Cerebellar cortex (tissue), 1 donor: Measurements from ENCODE around the gene RPS26.
"Not testable (repeated sequence)": the region's sequence is repeated elsewhere in the genome, so short reads cannot be mapped to it uniquely, and the experiment has no call there.

Source experiments
- DNase-seq: peaks from one replicate; pipeline ENCODE4 v3.0.0-alpha.2; 2015; ENCODE audit warnings: low spot score

Gene RPS26

DNA sequence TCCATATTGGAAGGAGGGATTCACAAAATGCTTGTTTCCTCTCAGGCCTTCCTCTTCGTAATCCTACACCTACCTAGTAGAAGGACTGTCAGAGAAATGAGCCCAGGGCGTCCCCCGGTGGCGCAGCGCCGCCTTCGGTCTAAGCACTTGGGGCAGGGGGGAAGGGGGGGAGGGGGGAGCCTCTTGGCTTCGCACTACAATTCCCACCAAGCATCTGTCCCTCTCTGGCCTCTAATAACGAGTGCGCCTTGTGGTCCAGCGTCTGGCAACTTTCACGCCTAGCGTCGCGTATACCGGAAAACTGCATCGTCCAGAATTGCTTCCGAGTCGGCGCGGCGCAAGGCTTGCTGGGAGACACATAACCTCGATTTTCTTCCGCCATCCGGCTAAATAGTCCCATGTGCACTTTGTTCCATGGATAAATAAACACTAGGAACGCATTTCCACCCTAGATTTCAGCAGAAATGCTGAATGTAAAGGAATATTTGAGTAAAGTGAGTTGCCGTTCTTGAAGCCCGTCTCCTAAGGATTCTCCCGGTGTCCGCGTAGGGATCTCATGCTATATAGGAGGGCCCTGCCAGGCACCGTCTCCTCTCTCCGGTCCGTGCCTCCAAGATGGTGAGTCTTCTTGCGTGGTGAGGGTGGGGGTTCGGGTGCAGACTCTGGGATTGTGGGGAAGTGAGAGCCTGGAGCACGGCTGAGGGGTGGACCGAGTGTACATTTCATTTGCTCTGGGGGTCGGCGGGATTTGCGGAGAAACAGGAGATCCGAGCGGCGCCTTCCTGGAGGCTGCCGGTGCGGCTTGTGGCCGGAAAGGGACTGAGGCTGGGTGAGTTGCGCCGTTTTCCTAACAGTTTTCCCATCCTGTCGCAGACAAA lies at the start of gene RPS26:
Gene RPS26 (plus strand): TSS at position 367 of the 878 bp plus-strand sequence. CDS start 249 bp downstream, at position 616.
- peak; percentile 99 for DNase-seq

DNA sequence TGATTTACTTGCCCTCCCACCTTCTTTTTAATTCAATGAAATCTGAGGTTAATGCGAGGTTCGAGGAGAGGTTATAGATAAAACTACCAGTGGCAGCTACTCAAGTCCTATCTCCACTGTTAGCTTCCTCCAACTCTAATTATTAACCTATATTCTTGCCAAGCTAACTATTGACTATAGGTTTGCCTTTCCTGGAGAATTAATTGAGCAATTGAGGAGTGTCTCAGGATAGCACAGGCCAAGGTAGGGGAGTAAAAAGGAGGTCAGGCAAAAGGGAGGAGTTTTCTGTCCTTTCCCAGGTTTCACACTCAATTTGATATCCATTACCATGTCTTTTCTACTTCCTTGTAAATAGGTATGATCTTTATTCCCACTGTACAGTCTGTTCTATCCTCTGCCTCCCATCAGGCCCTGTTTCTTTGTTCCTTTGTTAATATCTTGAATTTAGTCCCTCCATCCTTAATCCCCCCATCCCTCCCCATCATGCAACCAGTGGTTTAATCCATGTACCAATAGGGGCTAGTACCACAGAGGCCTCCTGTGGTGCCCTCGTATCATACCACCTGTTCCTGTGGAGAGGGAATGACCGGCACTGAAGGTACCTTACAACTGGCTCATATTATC lies 48.4 kb upstream of the RPS26 start:
- DNase-seq, result no peak

DNA sequence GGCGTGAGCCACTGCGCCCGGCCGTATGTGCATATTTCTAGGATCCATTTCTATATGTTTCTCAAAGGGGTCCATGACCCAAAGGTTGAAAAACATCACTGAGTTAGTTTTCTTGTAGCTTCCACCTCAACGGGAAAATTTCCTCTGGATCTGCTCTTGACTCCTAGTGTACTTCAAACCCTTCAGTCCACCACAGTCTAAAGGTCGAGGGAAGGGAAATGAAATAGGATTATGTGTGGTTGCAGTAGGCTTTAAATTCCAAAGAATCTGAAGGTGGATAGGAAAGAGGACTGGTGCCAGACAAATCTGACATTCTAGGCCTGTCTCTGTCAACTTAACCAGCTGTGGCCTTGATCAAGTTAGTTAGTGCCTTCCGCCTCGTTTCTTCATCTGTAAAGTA lies 46.4 kb upstream of the RPS26 start:
- DNase-seq, result no peak

DNA sequence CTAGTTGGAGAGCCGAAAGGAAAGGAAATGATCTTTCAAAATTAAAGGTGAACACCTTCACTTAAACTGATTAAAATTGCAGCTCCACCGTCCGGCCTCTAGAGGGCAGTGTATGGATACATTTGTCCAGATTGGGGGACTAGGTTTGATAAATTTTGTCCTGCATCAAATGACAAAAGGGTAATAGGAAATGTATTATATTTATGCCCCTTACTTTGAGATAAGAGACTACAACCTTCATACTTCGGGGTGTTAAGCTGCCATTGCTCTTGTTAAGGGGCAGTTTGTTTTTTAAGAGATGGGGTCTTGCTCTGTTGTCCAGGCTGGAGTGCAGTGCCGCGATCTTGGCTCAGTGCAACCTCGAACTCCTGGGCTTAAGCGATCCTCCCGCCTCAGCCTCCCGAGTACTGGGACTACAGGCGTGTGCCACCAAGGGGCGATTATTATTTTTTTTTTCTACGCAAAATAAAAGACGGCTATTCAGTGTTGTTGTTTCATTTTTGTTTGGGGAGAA lies 45.5 kb upstream of the RPS26 start:
- DNase-seq, result peak; percentile 84

DNA sequence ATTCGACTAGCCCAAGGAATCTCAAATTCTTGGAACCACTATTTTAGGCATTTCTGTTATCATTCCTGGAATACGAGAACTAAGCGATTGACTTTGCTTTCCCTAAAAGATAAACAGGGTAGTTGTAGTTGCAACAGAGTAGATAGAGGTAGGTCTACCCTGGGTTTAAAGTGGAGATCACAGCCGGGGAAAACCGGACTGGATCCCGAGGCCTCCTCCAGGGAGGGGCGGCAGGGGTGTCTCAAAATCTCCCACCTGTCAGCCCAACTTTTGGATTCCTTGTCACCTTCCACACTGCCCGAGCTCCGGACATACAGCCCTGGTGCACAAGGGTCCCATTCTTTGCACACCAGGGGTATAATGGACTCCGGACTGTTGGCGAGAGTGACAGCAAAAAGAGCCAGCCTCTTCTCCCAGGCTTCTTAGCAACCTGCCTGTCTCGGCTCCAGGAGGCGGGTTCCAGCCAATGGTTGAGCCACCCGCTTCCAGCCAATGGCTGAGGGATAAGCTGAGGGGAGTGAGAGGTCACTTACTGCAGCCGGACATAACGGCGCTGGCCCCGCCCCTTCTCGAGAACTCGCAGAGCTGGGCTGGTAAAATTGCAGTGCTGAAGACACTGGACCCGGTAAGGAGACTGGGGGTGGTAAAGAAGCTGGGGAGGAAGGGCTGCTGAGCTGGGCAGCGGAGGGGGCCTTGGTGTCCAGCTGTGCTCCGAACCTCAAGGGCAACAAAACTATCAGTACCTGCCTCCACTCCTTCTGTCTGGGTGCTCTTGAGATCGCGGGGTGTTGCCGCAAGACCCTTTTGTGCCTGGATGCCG lies 44.8 kb upstream of the RPS26 start, which contains the start of gene SUOX:
Gene SUOX (plus strand): TSS at position 562 of the 820 bp plus-strand sequence. CDS start 4,946 bp downstream, outside the sequence.
- peak; percentile 99 for DNase-seq

DNA sequence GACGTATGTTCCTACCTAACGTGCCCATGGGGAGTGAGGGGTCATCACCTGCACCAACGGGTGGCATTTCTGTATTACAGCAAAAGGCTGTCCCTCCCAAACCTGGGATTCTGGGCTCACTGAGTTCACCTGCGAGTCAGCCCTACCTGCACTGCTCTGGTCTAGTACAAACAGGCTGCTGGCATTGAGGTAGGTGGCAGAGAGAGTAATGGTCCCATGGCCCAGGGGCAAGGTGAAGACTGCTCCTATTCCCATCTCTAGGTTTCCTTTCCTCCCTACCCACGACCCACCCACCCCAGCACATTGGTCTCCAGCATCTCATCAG lies 44.2 kb upstream of the RPS26 start:
- DNase-seq, result no peak

DNA sequence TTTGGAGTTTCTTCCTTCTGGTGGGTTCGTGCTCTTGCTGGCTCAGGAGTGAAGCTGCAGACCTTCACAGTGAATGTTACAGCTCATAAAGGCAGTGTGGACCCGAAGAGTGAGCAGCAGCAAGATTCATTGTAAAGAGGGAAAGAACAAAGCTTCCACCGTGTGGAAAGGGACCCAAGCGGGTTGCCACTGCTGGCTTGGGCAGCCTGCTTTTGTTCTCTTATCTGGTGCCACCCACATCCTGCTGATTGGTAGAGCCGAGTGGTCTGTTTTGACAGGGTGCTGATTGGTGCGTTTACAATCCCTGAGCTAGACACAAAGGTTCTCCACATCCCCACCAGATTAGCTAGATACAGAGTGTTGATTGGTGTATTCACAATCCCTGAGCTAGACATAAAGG lies 42.2 kb upstream of the RPS26 start:
- DNase-seq, result not testable (repeated sequence)

DNA sequence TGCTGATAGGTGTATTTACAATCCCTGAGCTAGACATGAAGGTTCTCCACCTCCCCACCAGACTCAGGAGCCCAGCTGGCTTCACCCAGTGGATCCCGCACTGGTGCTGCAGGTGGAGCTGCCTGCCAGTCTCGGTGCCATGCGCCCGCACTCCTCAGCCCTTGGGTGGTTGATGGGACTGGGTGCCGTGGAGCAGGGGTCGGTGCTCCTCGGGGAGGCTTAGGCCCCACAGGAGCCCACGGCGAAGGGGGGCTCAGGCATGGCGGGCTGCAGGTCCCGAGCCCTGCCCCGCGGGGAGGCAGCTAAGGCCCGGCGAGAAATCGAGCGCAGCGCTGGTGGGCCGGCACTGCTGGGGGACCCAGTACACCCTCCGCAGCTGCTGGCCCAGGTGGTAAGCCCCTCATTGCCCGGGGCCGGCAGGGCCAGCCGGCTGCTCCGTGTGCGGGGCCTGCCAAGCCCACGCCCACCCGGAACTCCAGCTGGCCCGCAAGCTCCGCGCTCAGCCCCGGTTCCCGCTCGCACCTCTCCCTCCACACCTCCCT lies 41.6 kb upstream of the RPS26 start:
- DNase-seq, result not testable (repeated sequence)

DNA sequence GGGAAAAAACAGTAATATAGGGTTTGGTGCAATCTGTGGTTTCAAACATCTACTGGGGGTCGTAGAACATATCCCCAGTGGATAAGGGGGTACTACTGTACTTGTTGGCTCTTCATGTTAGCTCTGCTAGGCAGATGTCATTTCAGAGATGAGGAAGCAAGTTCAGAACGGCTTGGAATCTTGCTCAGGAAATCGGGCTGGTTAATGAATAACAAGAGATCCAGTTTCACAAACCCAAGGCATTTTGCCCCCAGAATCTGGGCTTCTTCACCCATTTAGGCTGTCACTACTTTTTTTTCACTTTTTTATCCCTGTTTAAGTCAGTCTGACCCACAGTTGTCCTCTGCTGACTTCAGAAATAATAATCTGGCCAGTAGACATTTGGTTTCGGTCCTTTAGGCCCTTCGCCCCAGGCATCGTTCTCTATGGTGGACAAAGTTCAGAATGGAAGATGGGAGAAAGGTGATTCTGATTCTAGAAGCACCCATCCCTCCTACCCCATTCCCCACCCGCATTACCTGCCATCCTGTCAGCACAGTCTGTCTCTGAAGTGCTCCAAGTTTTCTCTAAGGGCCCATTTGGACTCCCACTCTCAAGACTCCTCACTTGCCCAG lies 40.1 kb upstream of the RPS26 start:
- no peak for DNase-seq

DNA sequence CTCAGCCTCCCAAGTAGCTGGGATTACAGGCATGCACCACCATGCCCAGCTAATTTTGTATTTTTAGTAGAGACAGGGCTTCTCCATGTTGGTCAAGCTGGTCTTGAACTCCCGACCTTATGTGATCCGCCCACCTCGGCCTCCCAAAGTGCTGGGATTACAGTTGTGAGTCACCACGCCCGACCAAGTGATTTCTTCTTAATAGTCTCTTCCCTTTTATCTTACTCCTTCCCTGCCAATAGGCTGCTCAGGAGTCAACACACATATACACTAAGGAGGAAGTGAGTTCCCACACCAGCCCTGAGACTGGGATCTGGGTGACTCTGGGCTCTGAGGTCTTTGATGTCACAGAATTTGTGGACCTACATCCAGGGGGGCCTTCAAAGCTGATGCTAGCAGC lies 38.3 kb upstream of the RPS26 start:
- not testable (repeated sequence) for DNase-seq

DNA sequence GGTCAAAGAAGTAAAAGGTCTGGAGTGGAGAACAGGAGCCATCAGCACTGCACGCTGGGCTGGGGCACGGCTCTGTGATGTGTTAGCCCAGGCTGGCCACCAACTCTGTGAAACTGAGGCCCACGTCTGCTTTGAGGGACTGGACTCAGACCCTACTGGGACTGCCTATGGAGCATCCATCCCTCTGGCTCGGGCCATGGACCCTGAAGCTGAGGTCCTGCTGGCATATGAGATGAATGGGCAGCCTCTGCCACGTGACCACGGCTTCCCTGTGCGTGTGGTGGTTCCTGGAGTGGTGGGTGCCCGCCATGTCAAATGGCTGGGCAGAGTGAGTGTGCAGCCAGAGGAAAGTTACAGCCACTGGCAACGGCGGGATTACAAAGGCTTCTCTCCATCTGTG lies 37.5 kb upstream of the RPS26 start:
- no peak for DNase-seq

DNA sequence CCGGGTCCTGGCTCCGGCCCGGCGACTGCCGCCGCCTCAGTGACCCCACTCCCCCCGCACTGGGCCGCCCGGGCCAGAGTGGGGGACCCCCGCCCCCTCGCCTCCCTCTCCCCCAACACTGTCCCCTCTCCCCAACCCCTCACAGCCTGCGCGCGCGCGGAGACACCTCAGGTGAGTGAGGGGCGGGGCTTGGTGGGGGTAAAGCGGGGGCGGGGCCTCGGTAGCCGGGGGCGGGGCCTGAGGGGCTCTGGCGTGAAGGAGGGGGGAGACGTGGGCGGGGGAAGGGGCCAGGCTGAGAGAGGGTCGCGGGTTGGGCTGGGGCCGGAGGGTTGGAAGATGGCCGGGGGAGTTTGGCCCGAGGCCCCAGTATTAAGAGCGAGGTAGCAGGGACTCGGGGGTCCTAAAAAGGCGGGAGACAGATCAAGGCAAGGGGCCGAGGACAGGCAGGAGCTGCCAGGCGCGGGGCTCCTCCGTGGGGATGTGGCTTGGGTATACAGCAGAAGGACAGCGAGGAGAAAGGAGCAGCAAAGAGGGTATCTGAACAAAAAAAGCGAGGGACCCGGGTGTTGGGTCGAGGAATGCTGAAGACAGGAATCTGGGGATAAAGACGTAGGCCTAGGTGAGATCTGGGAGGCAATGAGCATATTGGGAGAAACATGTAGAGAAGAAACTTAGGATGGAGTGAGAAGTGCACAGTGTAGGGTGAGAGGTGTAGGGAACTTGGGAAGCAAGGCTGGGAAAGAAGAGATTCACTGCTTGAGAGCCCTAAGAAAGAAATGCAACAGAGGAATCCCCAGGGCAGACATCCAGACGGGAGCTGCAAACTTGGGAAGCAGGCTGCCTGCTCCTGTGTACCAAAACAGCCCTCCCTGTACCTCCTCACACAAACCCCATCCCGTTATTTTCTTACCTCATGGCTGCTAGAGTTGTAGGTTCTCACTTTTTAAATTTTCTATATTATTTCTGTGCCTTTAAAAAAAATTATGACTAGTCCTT lies 33.9 kb upstream of the RPS26 start:
- peak; percentile 63 for DNase-seq

DNA sequence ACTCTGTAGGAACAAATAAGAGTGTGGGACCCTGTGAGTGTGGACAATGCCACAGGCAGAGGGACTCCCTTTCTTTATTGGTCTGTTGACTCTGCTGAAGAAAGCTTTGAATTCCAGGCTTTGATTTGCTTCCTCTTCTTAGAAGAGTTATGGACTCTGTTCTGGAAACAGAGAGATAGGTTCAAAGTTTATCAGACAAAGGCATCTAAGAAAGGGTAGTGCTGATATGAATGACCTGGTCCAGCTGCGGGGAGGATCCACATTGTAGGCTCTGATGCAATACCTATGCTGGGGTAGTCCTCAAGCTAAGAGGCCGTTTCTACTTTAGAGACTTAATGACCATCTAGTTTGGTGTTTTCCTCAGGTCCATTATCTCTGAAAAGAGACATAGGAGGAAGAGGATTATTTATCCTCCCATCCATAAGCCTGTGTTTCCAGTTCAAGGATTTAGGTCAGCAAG lies 31.6 kb upstream of the RPS26 start:
- DNase-seq, result no peak

DNA sequence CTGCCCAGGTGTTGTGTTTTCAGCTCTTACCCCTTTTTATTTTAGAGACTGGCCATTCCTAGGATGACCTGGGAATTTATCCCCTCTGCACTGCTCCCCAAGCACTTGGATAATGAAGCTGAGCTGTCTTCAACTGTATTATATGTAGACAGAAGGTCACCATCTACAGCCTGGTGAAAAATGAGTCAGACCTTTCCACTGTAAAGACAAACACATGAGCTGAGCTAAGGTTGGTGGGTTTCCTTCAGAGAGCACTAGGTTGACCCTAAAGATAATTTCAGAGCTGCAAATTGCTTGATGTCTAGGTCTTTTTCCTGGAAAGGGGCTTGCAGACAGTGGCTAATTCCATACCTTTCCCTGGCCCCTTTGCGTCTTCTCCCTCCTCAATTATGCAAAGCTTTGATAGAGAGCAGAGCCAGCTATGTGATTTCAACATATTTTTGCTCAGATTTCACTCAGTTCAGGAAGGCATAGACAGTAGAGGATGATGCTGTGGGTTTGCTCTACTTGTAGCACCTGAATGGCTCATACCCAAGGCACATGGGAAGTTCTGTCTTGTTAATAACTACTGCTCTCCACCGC lies 30.1 kb upstream of the RPS26 start:
- no peak for DNase-seq

DNA sequence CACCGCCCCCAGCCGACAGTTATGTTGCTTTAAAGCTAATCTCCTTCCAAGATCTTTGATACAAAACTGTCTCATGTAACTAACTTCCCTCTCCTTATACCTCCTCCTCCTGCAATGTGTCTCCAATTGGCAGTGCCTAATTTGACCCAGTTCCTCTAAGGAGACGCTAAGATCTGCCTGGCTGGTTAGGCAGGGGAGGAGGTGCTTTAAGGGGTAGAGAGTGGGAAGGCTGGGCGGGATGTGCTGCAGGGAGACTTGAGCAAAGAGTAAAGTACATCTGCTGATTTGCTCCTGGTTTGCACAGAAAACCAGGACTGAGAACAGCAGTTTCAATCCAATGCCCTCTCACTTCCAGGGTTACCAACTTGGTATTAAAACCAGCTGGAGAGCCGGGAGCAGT lies 28.2 kb upstream of the RPS26 start:
- no peak for DNase-seq

DNA sequence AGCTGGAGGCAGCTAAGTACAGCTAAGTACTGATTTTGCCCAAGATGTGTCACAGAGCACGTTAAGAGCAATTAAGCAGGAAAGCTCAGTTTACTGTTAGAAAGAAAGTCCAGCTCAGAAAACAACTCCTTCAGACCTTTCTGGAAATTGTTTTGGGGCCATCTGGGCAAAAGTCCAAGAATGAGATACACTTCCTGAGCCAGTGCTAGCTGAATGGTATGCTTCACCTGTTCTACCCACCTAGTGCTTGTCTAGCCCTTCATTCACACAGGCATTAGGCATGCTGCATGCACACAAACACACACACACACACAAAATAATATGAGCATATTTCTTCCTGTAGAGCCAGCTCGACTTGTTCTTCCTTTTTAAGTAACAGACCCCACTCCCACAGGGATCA lies 27.5 kb upstream of the RPS26 start:
- no peak for DNase-seq

DNA sequence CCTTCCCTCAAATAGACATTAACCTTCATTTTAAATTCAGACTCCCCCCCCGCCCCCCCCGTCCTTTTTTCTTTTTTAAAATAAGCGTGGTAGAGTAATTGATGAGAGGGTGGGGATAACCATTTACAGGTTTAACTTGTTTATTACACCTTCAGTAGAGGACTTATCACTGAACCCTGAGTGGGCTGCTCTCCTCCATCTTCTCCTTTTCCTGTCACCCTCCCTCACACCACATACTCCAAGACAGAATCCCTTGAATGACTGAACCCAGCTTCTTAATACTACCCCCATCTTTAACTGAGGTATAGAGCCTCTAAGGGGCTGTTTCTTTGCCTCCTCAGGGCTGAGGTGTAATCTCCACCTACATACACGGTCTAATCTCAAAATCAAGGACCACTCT lies 24.5 kb upstream of the RPS26 start:
- no peak for DNase-seq

DNA sequence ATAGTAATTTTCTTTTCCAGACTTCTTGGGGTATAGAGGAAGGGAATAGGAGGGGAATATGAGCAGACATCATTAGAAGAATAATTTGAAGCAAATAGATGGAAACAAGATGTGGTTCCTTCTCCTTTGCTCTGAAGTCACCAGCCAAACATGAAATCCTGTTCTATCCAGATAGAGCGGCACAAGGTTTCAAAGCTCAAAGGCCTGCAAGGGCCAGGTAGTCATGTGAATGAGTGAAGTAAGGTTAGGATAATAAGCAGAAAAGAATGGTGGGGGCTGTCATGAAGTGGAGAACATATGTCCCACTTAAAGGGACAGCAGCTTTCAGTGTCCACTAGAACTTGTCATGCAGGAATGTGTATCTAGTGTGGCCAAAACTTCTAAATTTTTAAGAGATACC lies 23.4 kb upstream of the RPS26 start:
- no peak for DNase-seq

DNA sequence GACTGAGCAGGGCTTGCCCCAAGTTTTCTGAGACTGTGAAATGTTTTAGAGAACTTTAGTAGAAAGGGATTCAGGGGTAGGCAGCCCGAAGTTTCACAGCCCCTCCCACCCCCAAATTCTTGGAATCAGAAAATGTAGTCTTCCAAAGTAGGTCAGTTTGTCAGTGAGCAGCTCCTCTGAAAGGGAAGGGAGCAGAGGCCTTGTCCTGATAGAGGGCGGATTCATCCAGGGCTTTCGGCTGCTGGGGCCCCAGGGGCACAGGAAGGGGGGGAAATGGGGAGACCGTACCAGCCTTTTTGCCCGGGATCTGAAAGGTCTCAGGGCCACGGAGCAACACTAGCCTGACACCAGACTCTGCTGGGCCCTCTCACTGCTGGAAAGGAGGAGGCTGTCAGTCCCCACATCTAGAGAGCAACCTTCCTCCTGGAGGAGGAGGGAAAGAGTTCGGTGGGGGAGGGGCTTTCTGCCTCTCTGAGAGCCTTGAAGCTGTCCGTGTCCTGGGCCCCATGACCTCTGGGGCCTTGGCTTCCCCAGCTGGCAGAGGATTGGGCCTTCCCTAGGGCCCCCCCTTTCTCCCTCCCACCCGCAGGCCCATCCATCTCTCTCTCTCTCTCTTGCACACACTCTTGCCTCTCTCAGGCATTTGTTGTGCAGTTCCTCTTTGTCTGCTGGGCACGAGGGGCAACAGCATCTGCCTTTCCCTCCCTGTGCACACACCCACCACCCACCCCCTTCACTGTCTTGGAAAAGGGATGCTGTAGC lies 21.1 kb upstream of the RPS26 start, which contains the start of gene IKZF4:
Gene IKZF4 (plus strand): TSS at position 621 of the 762 bp plus-strand sequence. CDS start 451 bp downstream, outside the sequence.
- DNase-seq, result peak; percentile 49
